ENCODE data around the gene NDUFA6. TPM values are rescaled to one million over a fixed set of nuclear protein-coding genes. Genes with fewer than 3 reads are reported as not detected.
A peak's percentile ranks its signal among the peaks of the same experiment; 100 is the strongest.

Gene NDUFA6
- total and polyA plus RNA-seq, 2 of the 13 experiments (the other 11 are each of a cell fraction or from before 2014, with no cell fraction given): 68.5 to 87.8 TPM

DNA sequence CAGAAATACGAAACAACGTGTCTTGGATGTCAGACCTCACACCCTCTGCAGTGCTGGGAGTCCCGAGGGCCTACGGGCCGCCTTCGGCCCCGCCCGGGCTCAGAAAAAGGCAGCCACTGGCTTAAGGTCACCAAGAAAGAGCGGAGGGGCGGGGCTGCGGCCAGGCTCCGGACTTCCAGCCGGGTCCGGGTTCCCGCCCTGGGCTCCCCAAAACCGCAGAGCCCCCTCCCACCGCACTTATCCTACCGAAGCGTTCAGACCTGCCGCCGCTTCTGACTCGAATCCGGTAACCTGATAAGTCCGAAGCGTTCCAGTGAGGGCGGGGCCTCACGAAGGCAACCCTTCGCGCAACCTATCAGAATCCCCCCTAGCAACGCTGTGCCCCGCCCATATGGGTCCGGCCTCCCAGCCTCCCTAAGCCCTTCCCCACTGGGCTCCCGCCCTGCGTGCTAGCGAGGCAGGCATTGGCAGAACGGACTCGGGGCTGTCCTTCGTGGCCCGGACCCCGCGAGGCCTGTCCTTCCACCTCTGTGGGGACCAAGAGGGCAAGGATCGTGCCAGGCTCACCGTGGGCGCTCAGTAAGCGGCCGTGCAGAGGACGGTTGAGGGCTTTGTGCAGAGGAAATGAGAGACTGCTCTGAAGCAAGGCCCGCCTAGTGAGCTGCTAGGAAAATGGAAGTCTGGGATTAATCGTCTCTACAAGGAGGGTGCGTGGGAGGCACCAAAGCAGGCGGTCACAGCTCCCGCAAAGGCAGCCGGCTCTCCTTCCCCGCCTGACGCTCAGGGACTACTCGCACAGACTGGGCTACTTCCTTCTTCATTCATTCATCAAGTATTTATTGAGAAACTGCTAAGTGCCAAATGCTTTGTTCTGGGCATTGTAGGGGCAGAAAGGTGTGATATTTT, 19.8 kb downstream of the NDUFA6 start, which contains the start of gene NAGA (continued):
- TF ChIP-seq ZXDC (CRISPR knock-in tag; IDR thresholded peaks at IDR 0.05): 0 out of 2 replicates have a peak, but pooled peaks have one; percentile 36
- no peak for TF ChIP-seq MTERF4 (CRISPR knock-in tag; IDR thresholded peaks at IDR 0.05)
- no peak for TF ChIP-seq XBP1 (CRISPR knock-in tag; IDR thresholded peaks at IDR 0.05)
- no peak for TF ChIP-seq TERF1 (CRISPR knock-in tag; IDR thresholded peaks at IDR 0.05)
- TF ChIP-seq ZNF234 (CRISPR knock-in tag; conservative IDR thresholded peaks at IDR 0.05): no peak
- TF ChIP-seq YY1 (IDR thresholded peaks at IDR 0.05; ENCODE audit: insufficient read depth, insufficient replicate concordance, low read depth, low read length): peak; percentile 17
- TF ChIP-seq DNMT1 (CRISPR knock-in tag; IDR thresholded peaks at IDR 0.05): no peak
- no peak; the same call in none of the 2 replicates for TF ChIP-seq ZSCAN25 (CRISPR knock-in tag; IDR thresholded peaks at IDR 0.05)
- TF ChIP-seq ZFP36L1 (CRISPR knock-in tag; IDR thresholded peaks at IDR 0.05): no peak
- peak; percentile 58; the same call in 1 of the 2 replicates for TF ChIP-seq EEA1 (CRISPR knock-in tag; IDR thresholded peaks at IDR 0.05; ENCODE audit: borderline replicate concordance)
- no peak for TF ChIP-seq ZNF75D (CRISPR knock-in tag; IDR thresholded peaks at IDR 0.05; ENCODE audit: borderline replicate concordance)
- peak; percentile 86 for TF ChIP-seq SAP130 (CRISPR knock-in tag; IDR thresholded peaks at IDR 0.05; ENCODE audit: low read depth)
- TF ChIP-seq ZNF432 (CRISPR knock-in tag; IDR thresholded peaks at IDR 0.05; ENCODE audit: borderline replicate concordance): no peak
- TF ChIP-seq ZMAT3 (CRISPR knock-in tag; conservative IDR thresholded peaks at IDR 0.05): 0 out of 2 replicates have a peak, but pooled peaks have one; percentile 91
- no peak for TF ChIP-seq MBNL3 (CRISPR knock-in tag; conservative IDR thresholded peaks at IDR 0.05)
- TF ChIP-seq SP140L (CRISPR knock-in tag; IDR thresholded peaks at IDR 0.05; ENCODE audit: borderline replicate concordance): no peak
- TF ChIP-seq DPF2 (CRISPR knock-in tag; IDR thresholded peaks at IDR 0.05; ENCODE audit: borderline replicate concordance, low read depth): no peak
- no peak for TF ChIP-seq CC2D1A (CRISPR knock-in tag; IDR thresholded peaks at IDR 0.05)
- TF ChIP-seq ZNF773 (CRISPR knock-in tag; IDR thresholded peaks at IDR 0.05; ENCODE audit: borderline replicate concordance): no peak
- TF ChIP-seq IRF1 (CRISPR knock-in tag; IDR thresholded peaks at IDR 0.05; ENCODE audit: low read depth): no peak
- no peak for TF ChIP-seq ZSCAN12 (CRISPR knock-in tag; IDR thresholded peaks at IDR 0.05)
- TF ChIP-seq, protein P1, sequence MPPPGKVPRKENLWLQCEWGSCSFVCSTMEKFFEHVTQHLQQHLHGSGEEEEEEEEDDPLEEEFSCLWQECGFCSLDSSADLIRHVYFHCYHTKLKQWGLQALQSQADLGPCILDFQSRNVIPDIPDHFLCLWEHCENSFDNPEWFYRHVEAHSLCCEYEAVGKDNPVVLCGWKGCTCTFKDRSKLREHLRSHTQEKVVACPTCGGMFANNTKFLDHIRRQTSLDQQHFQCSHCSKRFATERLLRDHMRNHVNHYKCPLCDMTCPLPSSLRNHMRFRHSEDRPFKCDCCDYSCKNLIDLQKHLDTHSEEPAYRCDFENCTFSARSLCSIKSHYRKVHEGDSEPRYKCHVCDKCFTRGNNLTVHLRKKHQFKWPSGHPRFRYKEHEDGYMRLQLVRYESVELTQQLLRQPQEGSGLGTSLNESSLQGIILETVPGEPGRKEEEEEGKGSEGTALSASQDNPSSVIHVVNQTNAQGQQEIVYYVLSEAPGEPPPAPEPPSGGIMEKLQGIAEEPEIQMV (CRISPR knock-in tag; IDR thresholded peaks at IDR 0.05; ENCODE audit: low read depth): peak; percentile 91

Measured in HepG2 (cell line).